Neuron (in vitro differentiated cells): Measurements from ENCODE around the gene RPA1.

ENCODE experiments used
- H2AFZ ChIP-seq: one replicate; pipeline ENCODE4 v1.6.1; 2013; ENCODE audit warnings: low read depth, mild to moderate bottlenecking, inconsistent platforms, low read length, moderate library complexity
- H3K27me3 ChIP-seq: one replicate; pipeline ENCODE4 v1.6.1; 2013; ENCODE audit warnings: low read length; ENCODE audit not compliant: insufficient read depth
- H3K36me3 ChIP-seq: one replicate; pipeline ENCODE4 v1.6.1; 2013; ENCODE audit warnings: low read length; ENCODE audit not compliant: insufficient read depth
- H3K4me1 ChIP-seq: one replicate; pipeline ENCODE4 v1.6.1; 2013; ENCODE audit warnings: low read length; ENCODE audit not compliant: insufficient read depth
- H3K4me3 ChIP-seq: 2 replicates; pipeline ENCODE4 v1.5.1; 2013; ENCODE audit warnings: mild to moderate bottlenecking, low read length, moderate library complexity
- H3K9me3 ChIP-seq: one replicate; pipeline ENCODE4 v1.6.1; 2013; ENCODE audit warnings: low read length

Gene RPA1

GRCh38 chr17:1896243-1897104 lies 66.7 kb downstream of the RPA1 start:
- H2AFZ ChIP-seq, result no peak overlapping the region
- H3K27me3 ChIP-seq, result no peaks in the 10 kb centered on the region
- H3K4me3 ChIP-seq, result no peak overlapping the region
- H3K9me3 ChIP-seq, result no peaks in the 10 kb centered on the region
- H3K36me3 ChIP-seq, result peaks cover 65% of the 10 kb centered on the region
- H3K4me1 ChIP-seq, result no peaks in the 10 kb centered on the region

- Histone ChIP-seq H3K27me3 (no peaks in the 10 kb centered on the region), H3K4me3 (no peak overlapping the region), H3K36me3 (peaks cover 58% of the 10 kb centered on the region), H3K9me3 (no peaks in the 10 kb centered on the region), H3K4me1 (no peaks in the 10 kb centered on the region), H2AFZ (no peak overlapping the region)
These were observed 67.4 kb downstream of the RPA1 start for GRCh38 chr17:1897105-1897656.

DNA sequence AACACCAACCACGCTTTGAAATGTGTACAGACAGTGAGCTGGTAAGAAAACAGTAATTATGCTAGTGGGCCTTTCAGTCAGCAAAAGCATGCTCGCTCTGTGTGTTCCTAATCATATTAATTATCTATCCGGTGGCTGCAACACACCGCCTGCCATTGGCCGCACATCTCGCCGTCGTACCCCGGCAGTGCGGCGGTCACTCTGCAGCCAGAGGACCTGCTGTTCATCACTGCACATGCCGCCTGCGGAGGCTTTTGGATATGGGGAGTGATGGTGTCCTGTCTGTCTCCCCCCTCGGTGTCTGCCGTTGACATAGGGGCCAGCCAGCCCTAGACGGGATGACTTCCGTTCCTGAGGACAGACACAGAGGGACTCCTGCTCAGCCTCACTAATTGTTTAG lies 68.5 kb downstream of the RPA1 start:
- H3K9me3 ChIP-seq, result no peaks in the 10 kb centered on the region
- no peak overlapping the region for H3K4me3 ChIP-seq
- no peaks in the 10 kb centered on the region for H3K27me3 ChIP-seq
- H3K4me1 ChIP-seq, result no peaks in the 10 kb centered on the region
- H2AFZ ChIP-seq, result no peak overlapping the region
- H3K36me3 ChIP-seq, result peaks cover 49% of the 10 kb centered on the region

- no peak overlapping the region for H2AFZ ChIP-seq
- H3K9me3 ChIP-seq, result no peaks in the 10 kb centered on the region
- no peak overlapping the region for H3K4me3 ChIP-seq
- peaks cover 44% of the 10 kb centered on the region for H3K36me3 ChIP-seq
- no peaks in the 10 kb centered on the region for H3K27me3 ChIP-seq
- H3K4me1 ChIP-seq, result no peaks in the 10 kb centered on the region
These were observed 69.1 kb downstream of the RPA1 start for GRCh38 chr17:1898872-1899271.

DNA sequence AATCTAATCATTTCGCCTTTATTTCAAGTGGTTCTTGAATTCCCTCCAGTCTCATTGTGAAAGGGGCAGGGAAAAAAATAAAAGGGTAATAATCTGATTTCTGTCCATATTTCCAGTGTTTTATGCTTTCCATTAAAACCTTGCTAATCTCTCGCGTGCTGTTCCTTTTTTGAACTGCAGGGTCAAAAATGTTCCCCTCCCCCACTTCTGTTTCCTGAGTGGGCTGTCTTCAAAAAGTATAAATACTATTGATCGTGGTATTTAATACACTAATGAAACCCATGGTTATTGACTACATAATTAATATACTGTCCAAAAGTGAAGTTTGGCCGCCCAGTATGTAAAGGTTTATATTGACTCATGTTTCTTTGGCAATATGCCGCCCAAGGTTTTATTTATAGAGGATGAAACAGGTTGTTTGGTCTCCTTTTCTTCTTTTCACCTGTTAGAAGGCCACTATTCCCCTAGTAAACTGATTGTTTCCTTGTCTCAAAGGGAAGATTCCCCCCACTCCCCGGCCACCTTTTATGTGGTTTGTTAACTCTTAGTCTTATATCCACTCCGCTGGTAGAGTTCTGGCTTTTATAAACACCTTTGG lies 69.7 kb downstream of the RPA1 start:
- Histone ChIP-seq H3K36me3 (peaks cover 41% of the 10 kb centered on the region), H3K9me3 (no peaks in the 10 kb centered on the region), H3K4me1 (peaks cover 3% of the 10 kb centered on the region), H3K27me3 (no peaks in the 10 kb centered on the region), H2AFZ (no peak overlapping the region), H3K4me3 (no peak overlapping the region)

DNA sequence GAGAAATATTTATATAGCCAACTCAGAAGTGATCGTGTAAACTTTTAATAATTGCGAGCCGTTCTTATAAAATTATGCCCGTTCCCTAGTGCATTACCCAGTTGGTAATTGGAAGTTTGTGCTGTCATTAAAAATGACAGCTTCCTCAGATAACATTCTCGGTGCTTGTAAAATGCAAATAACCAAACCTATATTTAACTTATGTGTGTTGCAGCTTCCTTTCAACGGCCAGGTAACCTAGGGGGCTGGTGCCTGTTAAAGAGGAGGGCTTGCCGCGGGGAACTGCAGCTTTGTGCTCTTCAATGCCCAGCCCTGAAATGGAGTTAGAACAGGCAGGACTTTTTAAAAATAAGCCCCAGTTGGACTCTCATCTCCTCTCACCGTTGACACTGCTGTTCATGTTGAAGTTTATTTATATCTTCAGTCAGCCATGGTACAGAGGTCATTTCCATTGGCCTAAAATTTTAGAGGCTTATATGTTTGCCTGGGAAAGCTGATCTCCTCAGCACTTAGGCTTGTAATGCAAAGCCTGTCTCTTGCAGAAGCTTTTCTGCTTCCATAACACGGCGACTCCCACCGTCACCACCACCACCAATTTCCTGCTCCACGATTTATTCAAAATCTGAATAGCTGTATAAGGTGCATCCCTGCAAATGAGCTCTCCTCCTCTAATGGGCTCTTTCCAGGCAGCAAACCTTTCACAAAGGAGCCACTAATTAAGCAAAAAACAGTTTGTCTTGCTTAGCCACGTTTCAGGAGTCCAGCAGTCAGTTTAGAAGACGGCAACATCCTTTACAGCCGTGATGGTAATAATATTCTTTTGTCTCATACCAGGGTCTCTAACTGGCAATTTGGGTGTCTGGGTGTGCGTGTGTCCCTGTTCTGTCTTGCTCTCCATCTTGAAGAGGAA lies 74.7 kb downstream of the RPA1 start:
- H3K36me3 ChIP-seq, result no peaks in the 10 kb centered on the region
- H2AFZ ChIP-seq, result peak overlapping the region; percentile 39
- no peaks in the 10 kb centered on the region for H3K27me3 ChIP-seq
- H3K4me3 ChIP-seq, result peak overlapping the region; percentile 17
- no peaks in the 10 kb centered on the region for H3K9me3 ChIP-seq
- peaks cover 44% of the 10 kb centered on the region for H3K4me1 ChIP-seq

GRCh38 chr17:1905190-1905913 lies 75.5 kb downstream of the RPA1 start:
- peak overlapping the region; percentile 17 for H3K4me3 ChIP-seq
- H3K36me3 ChIP-seq, result no peaks in the 10 kb centered on the region
- peaks cover 52% of the 10 kb centered on the region for H3K4me1 ChIP-seq
- H2AFZ ChIP-seq, result peak overlapping the region; percentile 39
- no peaks in the 10 kb centered on the region for H3K9me3 ChIP-seq
- no peaks in the 10 kb centered on the region for H3K27me3 ChIP-seq

GRCh38 chr17:1906662-1907101 lies 76.9 kb downstream of the RPA1 start:
- Histone ChIP-seq H3K36me3 (no peaks in the 10 kb centered on the region), H3K27me3 (no peaks in the 10 kb centered on the region), H3K9me3 (no peaks in the 10 kb centered on the region), H3K4me3 (no peak overlapping the region), H2AFZ (no peak overlapping the region), H3K4me1 (peaks cover 52% of the 10 kb centered on the region)

DNA sequence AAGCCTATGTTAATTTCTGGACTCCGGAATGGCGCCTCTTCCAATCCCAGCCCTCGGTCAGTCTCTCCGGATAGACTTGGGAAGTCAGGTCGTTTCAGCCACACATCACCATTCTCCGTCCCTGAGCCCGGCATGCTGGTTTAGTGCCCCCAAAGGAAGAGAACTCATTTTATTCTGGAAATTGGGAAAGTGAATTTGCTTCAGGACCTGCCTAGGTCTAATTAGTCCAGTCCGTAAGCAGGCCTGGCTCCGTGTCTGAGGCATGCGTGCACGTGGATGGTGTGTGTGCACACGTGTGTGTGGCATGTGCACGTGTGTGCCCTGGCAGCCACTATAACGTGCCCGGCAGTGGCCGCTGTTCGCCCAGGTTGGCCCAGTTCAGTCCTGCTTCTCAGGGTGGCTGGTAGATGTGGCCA lies 77.4 kb downstream of the RPA1 start:
- H3K4me3 ChIP-seq, result no peak overlapping the region

GRCh38 chr17:1907909-1908698 lies 78.3 kb downstream of the RPA1 start:
- Histone ChIP-seq H3K4me3 (peak overlapping the region; percentile 44), H2AFZ (peak overlapping the region; percentile 91), H3K9me3 (no peaks in the 10 kb centered on the region), H3K36me3 (no peaks in the 10 kb centered on the region), H3K27me3 (no peaks in the 10 kb centered on the region), H3K4me1 (peaks cover 52% of the 10 kb centered on the region)

More for the DNA sequence above, 77.4 kb downstream of the RPA1 start:
- Histone ChIP-seq H3K27me3 (no peaks in the 10 kb centered on the region), H3K4me1 (peaks cover 52% of the 10 kb centered on the region), H3K36me3 (no peaks in the 10 kb centered on the region), H3K9me3 (no peaks in the 10 kb centered on the region), H2AFZ (no peak overlapping the region)

- Histone ChIP-seq H3K27me3 (no peaks in the 10 kb centered on the region), H3K36me3 (no peaks in the 10 kb centered on the region), H3K9me3 (no peaks in the 10 kb centered on the region), H3K4me3 (peak overlapping the region; percentile 44), H3K4me1 (peaks cover 52% of the 10 kb centered on the region), H2AFZ (peak overlapping the region; percentile 91)
These were observed 79.0 kb downstream of the RPA1 start for GRCh38 chr17:1908699-1909309.
